CD4-positive, alpha-beta T cell (primary cell): Measurements from ENCODE around the gene YKT6. TPM values are rescaled to one million over a fixed set of nuclear protein-coding genes. Genes with fewer than 3 reads are reported as not detected.

Experiments
- ATAC-seq: fragments of 200-7000 bp; cut with Tn5 transposase; one replicate; pipeline ENCODE4 v1.10.0; 2022; ENCODE audit warnings: mild to moderate bottlenecking; ENCODE audit not compliant: poor library complexity
- CTCF ChIA-PET: fragments of 350-600 bp; sonication (Branson Sonifier 250); formaldehyde crosslinking; loops from one replicate; lab custom pipeline; 2021; ENCODE audit warnings: antibody characterized with exemption, inconsistent platforms; lab: Charles Lee
- POLR2A ChIA-PET: fragments of 350-600 bp; sonication (Branson Sonifier 250); formaldehyde crosslinking; loops from one replicate; lab custom pipeline; 2021; ENCODE audit warnings: antibody characterized with exemption, inconsistent platforms; lab: Charles Lee
- DNase-seq, 14 experiments: peaks; one replicate each; pipeline ENCODE4 v3.0.0-alpha.2; 2013 to 2020; ENCODE audit warnings: mixed read lengths in 2 of 14
- H3K27ac ChIP-seq, 2 donors: one replicate each; pipeline versions ENCODE4 v1.5.1 to v1.7.0; 2013; ENCODE audit warnings: low read length in 2 of 2, low read depth in 1 of 2, mild to moderate bottlenecking in 1 of 2
- H3K27me3 ChIP-seq, 2 experiments: 1 replicate in 1 of 2; 2 replicates in 1 of 2; pipeline versions ENCODE4 v1.6.1 to v1.7.0; 2013; ENCODE audit warnings: low read length in 2 of 2, control low read depth in 1 of 2, mild to moderate bottlenecking in 1 of 2, moderate library complexity in 1 of 2; ENCODE audit not compliant: insufficient read depth in 2 of 2, control insufficient read depth in 1 of 2
- H3K36me3 ChIP-seq: one replicate; pipeline ENCODE4 v1.6.1; 2013; ENCODE audit warnings: low read length, control low read depth; ENCODE audit not compliant: insufficient read depth
- H3K4me1 ChIP-seq: one replicate; pipeline ENCODE4 v1.6.1; 2013; ENCODE audit warnings: low read length, control low read depth; ENCODE audit not compliant: insufficient read depth
- H3K4me3 ChIP-seq: one replicate; pipeline ENCODE4 v1.5.1; 2013; ENCODE audit warnings: mild to moderate bottlenecking, low read length, moderate library complexity
- H3K9me3 ChIP-seq, 2 experiments: 1 replicate in 1 of 2; 2 replicates in 1 of 2; pipeline versions ENCODE4 v1.6.1 to v1.7.0; 2013; ENCODE audit warnings: low read length in 2 of 2, mild to moderate bottlenecking in 2 of 2, control low read depth in 1 of 2, moderate library complexity in 1 of 2; ENCODE audit not compliant: control insufficient read depth in 1 of 2, insufficient read depth in 1 of 2
- H3K27ac Mint-ChIP-seq: one replicate; pipeline ENCODE4 v1.8.0; 2020; ENCODE audit warnings: mixed read lengths
- H3K27me3 Mint-ChIP-seq: one replicate; pipeline ENCODE4 v1.8.0; 2021; ENCODE audit warnings: mixed read lengths
- H3K36me3 Mint-ChIP-seq: one replicate; pipeline ENCODE4 v1.8.0; 2021; ENCODE audit warnings: low read depth, mixed read lengths
- H3K4me1 Mint-ChIP-seq: one replicate; pipeline ENCODE4 v1.8.0; 2021; ENCODE audit warnings: low read depth, mixed read lengths
- H3K4me3 Mint-ChIP-seq: one replicate; pipeline ENCODE4 v1.8.0; 2020; ENCODE audit warnings: mild to moderate bottlenecking, mixed read lengths
- H3K9me3 Mint-ChIP-seq: one replicate; pipeline ENCODE4 v1.8.0; 2020; ENCODE audit warnings: mixed read lengths
- intact Hi-C, 2 experiments: fragments of 100-400 bp; cut with DNase I in 1 of 2; cut with micrococcal nuclease in 1 of 2; formaldehyde crosslinking; loops; one replicate each; pipeline versions ENCODE4 v1.15.1 to v1.9.0; 2023 to 2025; cut with DNase I, micrococcal nuclease
- total RNA-seq, 174 experiments: library from RNA in 2 of 174; stranded (reverse) in 2 of 174; gene quantifications; one replicate each; pipeline ENCODE4 v1.2.3 and lab custom pipeline; 2021 to 2026
- TF ChIP-seq, protein P1 (sequence below): fragments of 200-600 bp; IDR thresholded peaks from one replicate; pipeline ENCODE4 v1.8.0; 2022; ENCODE audit warnings: antibody characterized with exemption, mild to moderate bottlenecking

YKT6 gene
- total RNA-seq, 2 experiments from 2014 or later: 85.0 to 86.4 TPM

GRCh38 chr7:44262031-44262430, 61.3 kb downstream of the YKT6 start:
- no peak overlapping the region for H3K27ac Mint-ChIP-seq
- intact Hi-C loops: no loop called here
- no peak for ATAC-seq
- Histone ChIP-seq H3K4me3 (no peak overlapping the region), H3K4me1 (peaks cover 26% of the 10 kb centered on the region), H3K27me3 (no peaks in the 10 kb centered on the region), H3K27ac (no peak overlapping the region), H3K36me3 (no peaks in the 10 kb centered on the region), H3K9me3 (no peaks in the 10 kb centered on the region)
- no peak for DNase-seq
- no peaks in the 10 kb centered on the region for H3K27me3 Mint-ChIP-seq
- no peaks in the 10 kb centered on the region for H3K36me3 Mint-ChIP-seq
- ChIA-PET CTCF (no interaction called here), POLR2A (no interaction called here)
- no peaks in the 10 kb centered on the region for H3K9me3 Mint-ChIP-seq
- TF ChIP-seq, protein P1, sequence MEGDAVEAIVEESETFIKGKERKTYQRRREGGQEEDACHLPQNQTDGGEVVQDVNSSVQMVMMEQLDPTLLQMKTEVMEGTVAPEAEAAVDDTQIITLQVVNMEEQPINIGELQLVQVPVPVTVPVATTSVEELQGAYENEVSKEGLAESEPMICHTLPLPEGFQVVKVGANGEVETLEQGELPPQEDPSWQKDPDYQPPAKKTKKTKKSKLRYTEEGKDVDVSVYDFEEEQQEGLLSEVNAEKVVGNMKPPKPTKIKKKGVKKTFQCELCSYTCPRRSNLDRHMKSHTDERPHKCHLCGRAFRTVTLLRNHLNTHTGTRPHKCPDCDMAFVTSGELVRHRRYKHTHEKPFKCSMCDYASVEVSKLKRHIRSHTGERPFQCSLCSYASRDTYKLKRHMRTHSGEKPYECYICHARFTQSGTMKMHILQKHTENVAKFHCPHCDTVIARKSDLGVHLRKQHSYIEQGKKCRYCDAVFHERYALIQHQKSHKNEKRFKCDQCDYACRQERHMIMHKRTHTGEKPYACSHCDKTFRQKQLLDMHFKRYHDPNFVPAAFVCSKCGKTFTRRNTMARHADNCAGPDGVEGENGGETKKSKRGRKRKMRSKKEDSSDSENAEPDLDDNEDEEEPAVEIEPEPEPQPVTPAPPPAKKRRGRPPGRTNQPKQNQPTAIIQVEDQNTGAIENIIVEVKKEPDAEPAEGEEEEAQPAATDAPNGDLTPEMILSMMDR: no peak
- H3K4me1 Mint-ChIP-seq: peaks cover 27% of the 10 kb centered on the region
- H3K4me3 Mint-ChIP-seq: no peak overlapping the region

GRCh38 chr7:44263326-44264082, 62.7 kb downstream of the YKT6 start:
- no peaks in the 10 kb centered on the region for H3K27me3 Mint-ChIP-seq
- intact Hi-C loops: no loop called here
- Histone ChIP-seq H3K27ac (no peak overlapping the region), H3K27me3 (no peaks in the 10 kb centered on the region), H3K4me3 (no peak overlapping the region), H3K36me3 (no peaks in the 10 kb centered on the region), H3K4me1 (peaks cover 11% of the 10 kb centered on the region), H3K9me3 (no peaks in the 10 kb centered on the region)
- no peak overlapping the region for H3K4me3 Mint-ChIP-seq
- POLR2A ChIA-PET: no interaction called here
- ATAC-seq (no peak), DNase-seq (no peak)
- H3K4me1 Mint-ChIP-seq: peaks cover 14% of the 10 kb centered on the region
- CTCF ChIA-PET: no interaction called here
- TF ChIP-seq, protein P1: no peak
- H3K36me3 Mint-ChIP-seq: no peaks in the 10 kb centered on the region
- H3K27ac Mint-ChIP-seq: no peak overlapping the region
- no peaks in the 10 kb centered on the region for H3K9me3 Mint-ChIP-seq

Other genes with a start within 250 kb of the YKT6 start
- gene SPDYE1, start 203.1 kb upstream of the YKT6 start, total RNA-seq: not detected
- gene DBNL, start 156.3 kb upstream of the YKT6 start, total RNA-seq: 10 to 100 TPM; 88.5 to 90.6 TPM
- 1 to 10 TPM; 1.3 to 1.8 TPM for gene PGAM2, start 135.4 kb upstream of the YKT6 start, total RNA-seq
- 10 to 100 TPM; 33.6 to 35.6 TPM for gene POLM, start 118.4 kb upstream of the YKT6 start, total RNA-seq
- gene AEBP1, start 96.6 kb upstream of the YKT6 start, total RNA-seq: 10 to 100 TPM; 20.3 to 21.3 TPM
- 10 to 100 TPM; 45.2 to 48.3 TPM for gene POLD2, start 77.4 kb upstream of the YKT6 start, total RNA-seq
- not detected for gene MYL7, start 59.6 kb upstream of the YKT6 start, total RNA-seq
- under 1 TPM; 0.47 to 0.71 TPM for gene GCK, start 11.5 kb upstream of the YKT6 start, total RNA-seq
- gene CAMK2B, start 124.6 kb downstream of the YKT6 start, total RNA-seq: not detected